Activated CD4-positive, alpha-beta T cell treated with anti-CD3 and anti-CD28 coated beads, Interleukin-2, amount 10 ng/mL, durations not matched to agents 24 days and 14 days (primary cell): ENCODE measurements around the gene NDUFS8. TPM values are rescaled to one million over a fixed set of nuclear protein-coding genes. Genes with fewer than 3 reads are reported as not detected.

ENCODE experiments used
- DNase-seq: peaks from one replicate; pipeline ENCODE4 v3.0.0; 2022
- H3K27ac Mint-ChIP-seq: one replicate; pipeline ENCODE4 v1.8.0; 2022; ENCODE audit warnings: mild to moderate bottlenecking, mixed read lengths
- H3K27me3 Mint-ChIP-seq: one replicate; pipeline ENCODE4 v1.8.0; 2022; ENCODE audit warnings: mixed read lengths
- H3K36me3 Mint-ChIP-seq: one replicate; pipeline ENCODE4 v1.8.0; 2022; ENCODE audit warnings: low read depth, mild to moderate bottlenecking, mixed read lengths
- H3K4me1 Mint-ChIP-seq: one replicate; pipeline ENCODE4 v1.8.0; 2021; ENCODE audit warnings: mixed read lengths
- H3K4me3 Mint-ChIP-seq: one replicate; pipeline ENCODE4 v1.8.0; 2022; ENCODE audit warnings: mild to moderate bottlenecking, moderate library complexity, mixed read lengths
- H3K9me3 Mint-ChIP-seq: one replicate; pipeline ENCODE4 v1.8.0; 2021; ENCODE audit warnings: mixed read lengths
- intact Hi-C: fragments of 100-400 bp; cut with micrococcal nuclease; formaldehyde crosslinking; loops from one replicate; pipeline ENCODE4 v1.15.1; 2023
- total RNA-seq: library from RNA; stranded (reverse); gene quantifications from 2 replicates; pipeline ENCODE4 v1.2.3, GENCODE V29; 2022

Gene NDUFS8
- total RNA-seq, 1 donor from 2014 or later: 159 TPM

DNA sequence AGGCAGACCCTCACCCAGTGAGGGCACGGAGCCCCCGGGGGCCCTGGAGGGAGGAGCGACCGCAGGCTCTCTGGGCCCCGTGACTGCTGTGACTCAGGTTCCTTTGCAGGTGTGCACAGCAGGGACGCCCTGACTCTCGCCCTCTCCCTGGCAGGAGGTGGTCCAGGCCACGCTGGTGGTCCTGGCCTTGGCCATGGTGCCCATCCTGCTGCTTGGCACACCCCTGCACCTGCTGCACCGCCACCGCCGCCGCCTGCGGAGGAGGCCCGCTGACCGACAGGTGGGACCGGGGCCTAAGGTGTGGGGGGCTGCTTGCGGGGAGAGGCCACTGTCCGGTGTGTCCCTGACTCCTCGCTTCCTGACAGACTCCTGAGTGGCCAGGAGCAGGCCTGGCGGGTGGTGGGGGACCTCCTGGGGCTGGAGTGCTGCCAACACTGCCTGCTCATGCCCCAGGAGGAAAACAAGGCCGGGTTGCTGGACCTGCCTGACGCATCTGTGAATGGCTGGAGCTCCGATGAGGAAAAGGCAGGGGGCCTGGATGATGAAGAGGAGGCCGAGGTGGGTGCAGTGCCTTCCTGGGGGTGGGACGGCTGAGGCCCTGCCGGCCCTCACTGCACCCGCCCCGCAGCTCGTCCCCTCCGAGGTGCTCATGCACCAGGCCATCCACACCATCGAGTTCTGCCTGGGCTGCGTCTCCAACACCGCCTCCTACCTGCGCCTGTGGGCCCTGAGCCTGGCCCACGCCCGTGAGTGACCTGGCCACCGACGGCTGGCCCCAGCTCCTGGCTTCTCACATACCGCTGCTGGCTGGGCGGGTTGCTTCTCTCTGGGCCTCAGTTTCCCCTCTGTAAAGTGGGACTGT, 19.3 kb downstream of the NDUFS8 start:
- peaks cover 38% of the 10 kb centered on the region for H3K36me3 Mint-ChIP-seq
- no peaks in the 10 kb centered on the region for H3K4me1 Mint-ChIP-seq
- DNase-seq: no peak
- no peak overlapping the region for H3K27ac Mint-ChIP-seq
- no peaks in the 10 kb centered on the region for H3K27me3 Mint-ChIP-seq
- H3K4me3 Mint-ChIP-seq: no peak overlapping the region
- no peaks in the 10 kb centered on the region for H3K9me3 Mint-ChIP-seq
- intact Hi-C loops: no loop called here

GRCh38 chr11:68050371-68050841, 19.9 kb downstream of the NDUFS8 start:
- DNase-seq: no peak
- H3K36me3 Mint-ChIP-seq: peaks cover 36% of the 10 kb centered on the region
- no peaks in the 10 kb centered on the region for H3K27me3 Mint-ChIP-seq
- H3K27ac Mint-ChIP-seq: no peak overlapping the region
- intact Hi-C loops: no loop called here
- H3K9me3 Mint-ChIP-seq: no peaks in the 10 kb centered on the region
- no peak overlapping the region for H3K4me3 Mint-ChIP-seq
- H3K4me1 Mint-ChIP-seq: no peaks in the 10 kb centered on the region

GRCh38 chr11:68051191-68052136, 21.0 kb downstream of the NDUFS8 start:
- intact Hi-C loops: no loop called here
- Mint-ChIP-seq H3K27ac (peak overlapping the region; percentile 20), H3K27me3 (no peaks in the 10 kb centered on the region), H3K36me3 (peaks cover 33% of the 10 kb centered on the region), H3K4me1 (no peaks in the 10 kb centered on the region), H3K9me3 (no peaks in the 10 kb centered on the region), H3K4me3 (no peak overlapping the region)
- no peak for DNase-seq

- H3K27ac Mint-ChIP-seq: no peak overlapping the region
- H3K9me3 Mint-ChIP-seq: no peaks in the 10 kb centered on the region
- H3K27me3 Mint-ChIP-seq: no peaks in the 10 kb centered on the region
- intact Hi-C loops: no loop called here
- no peak overlapping the region for H3K4me3 Mint-ChIP-seq
- no peaks in the 10 kb centered on the region for H3K4me1 Mint-ChIP-seq
- H3K36me3 Mint-ChIP-seq: peaks cover 29% of the 10 kb centered on the region
- no peak for DNase-seq
Measured at GRCh38 chr11:68052137-68052873, 21.8 kb downstream of the NDUFS8 start.

GRCh38 chr11:68053117-68053516, 22.6 kb downstream of the NDUFS8 start:
- Mint-ChIP-seq H3K9me3 (no peaks in the 10 kb centered on the region), H3K27me3 (no peaks in the 10 kb centered on the region), H3K27ac (no peak overlapping the region), H3K4me1 (no peaks in the 10 kb centered on the region), H3K4me3 (no peak overlapping the region), H3K36me3 (peaks cover 22% of the 10 kb centered on the region)
- intact Hi-C loops: no loop called here
- DNase-seq: no peak

DNA sequence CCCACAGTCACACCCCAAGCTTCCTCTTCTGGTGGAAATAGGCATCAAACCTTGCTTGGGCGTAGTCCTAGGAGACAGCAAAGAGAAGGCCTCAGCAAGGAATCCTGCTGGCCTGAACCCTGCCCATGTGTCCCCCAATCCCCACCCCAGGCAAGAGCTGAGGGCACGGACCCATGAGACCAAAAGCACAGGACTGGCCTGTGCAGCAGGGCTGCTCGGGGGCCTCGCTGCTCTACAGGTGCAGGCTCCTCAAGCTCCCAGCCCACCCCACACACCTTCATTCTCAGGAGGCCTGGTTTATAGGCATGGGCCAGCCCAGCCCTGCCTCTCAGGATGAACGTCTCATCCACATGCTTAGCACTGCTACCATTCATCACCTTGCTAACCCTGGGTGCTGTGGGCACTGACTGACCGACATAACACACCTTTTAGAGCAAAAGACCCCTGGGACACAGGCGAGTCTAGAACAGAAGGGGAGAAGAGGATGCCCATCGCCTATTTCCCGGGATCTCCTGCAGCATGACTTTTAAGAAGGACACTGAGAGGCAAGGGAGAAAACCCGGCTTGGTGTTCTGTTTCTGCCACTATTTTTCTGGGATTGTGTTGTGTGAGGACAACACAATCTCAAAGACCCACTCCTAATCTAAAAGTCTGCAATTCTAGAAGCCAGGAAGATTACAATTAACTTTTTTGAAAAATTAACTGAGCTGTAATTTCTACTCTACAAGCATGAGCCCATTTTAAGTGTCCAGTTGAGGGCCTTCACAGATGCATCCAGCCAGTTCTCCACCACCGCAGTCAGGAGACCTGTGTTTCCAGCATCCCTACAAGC, 23.7 kb downstream of the NDUFS8 start:
- no peak overlapping the region for H3K27ac Mint-ChIP-seq
- intact Hi-C loops: no loop called here
- H3K27me3 Mint-ChIP-seq: no peaks in the 10 kb centered on the region
- H3K36me3 Mint-ChIP-seq: peaks cover 19% of the 10 kb centered on the region
- no peaks in the 10 kb centered on the region for H3K4me1 Mint-ChIP-seq
- no peak for DNase-seq
- H3K4me3 Mint-ChIP-seq: no peak overlapping the region
- H3K9me3 Mint-ChIP-seq: no peaks in the 10 kb centered on the region

DNA sequence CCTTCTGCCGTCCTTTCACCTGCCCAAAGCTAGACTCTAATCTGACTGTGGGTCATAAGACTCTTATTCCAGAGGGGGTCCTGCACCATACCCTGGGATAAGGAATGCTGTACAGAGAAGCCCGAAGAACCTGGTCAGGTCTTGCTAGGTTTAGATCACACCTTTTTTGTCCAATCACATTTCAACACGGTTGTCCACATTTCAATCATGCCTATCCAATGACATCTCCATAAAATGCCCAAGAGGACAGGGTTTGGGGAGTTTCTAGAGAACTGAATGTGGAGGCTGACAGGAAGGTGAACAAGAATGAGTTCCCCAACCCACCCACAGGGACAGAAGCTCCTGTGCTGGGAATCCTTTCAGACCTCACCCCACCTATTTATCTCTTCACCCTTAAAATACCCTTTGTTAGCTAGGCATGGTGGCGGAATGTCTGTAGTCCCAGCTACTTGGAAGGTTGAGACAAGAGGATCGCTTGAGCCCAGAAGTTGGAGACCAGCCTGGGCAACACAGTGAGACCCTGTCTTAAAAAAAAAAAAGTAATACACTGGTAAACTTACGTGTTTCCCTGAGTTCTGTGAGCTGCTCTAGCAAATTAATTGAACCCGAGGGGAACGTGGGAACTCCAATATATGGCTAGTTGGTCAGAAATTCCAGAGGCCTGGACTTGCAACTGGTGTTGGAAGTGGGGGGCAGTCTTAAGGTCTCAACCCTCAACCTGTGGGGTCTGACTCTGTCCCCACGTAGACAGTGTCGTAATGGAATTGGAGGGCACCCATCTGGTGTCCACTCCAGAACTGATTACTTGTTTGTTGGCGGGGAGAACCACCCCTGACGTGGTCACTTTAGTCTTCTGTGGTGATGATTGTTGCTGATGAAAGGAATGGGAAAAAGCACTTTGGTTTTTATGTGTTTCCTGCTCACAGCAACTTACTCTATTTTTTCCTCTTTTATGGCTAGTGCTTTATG, 26.1 kb downstream of the NDUFS8 start:
- no peak for DNase-seq
- intact Hi-C loops: no loop called here
- no peaks in the 10 kb centered on the region for H3K27me3 Mint-ChIP-seq
- H3K4me3 Mint-ChIP-seq: no peak overlapping the region
- H3K27ac Mint-ChIP-seq: no peak overlapping the region
- H3K4me1 Mint-ChIP-seq: no peaks in the 10 kb centered on the region
- H3K9me3 Mint-ChIP-seq: no peaks in the 10 kb centered on the region
- H3K36me3 Mint-ChIP-seq: peaks cover 15% of the 10 kb centered on the region

GRCh38 chr11:68057807-68058206, 27.3 kb downstream of the NDUFS8 start:
- intact Hi-C loops: no loop called here
- Mint-ChIP-seq H3K27me3 (no peaks in the 10 kb centered on the region), H3K4me1 (no peaks in the 10 kb centered on the region), H3K9me3 (no peaks in the 10 kb centered on the region), H3K36me3 (peaks cover 7% of the 10 kb centered on the region), H3K4me3 (no peak overlapping the region), H3K27ac (no peak overlapping the region)
- DNase-seq: no peak

- no peak overlapping the region for H3K4me3 Mint-ChIP-seq
- H3K9me3 Mint-ChIP-seq: no peaks in the 10 kb centered on the region
- intact Hi-C loops: no loop called here
- peaks cover 7% of the 10 kb centered on the region for H3K36me3 Mint-ChIP-seq
- DNase-seq: no peak
- no peaks in the 10 kb centered on the region for H3K4me1 Mint-ChIP-seq
- H3K27me3 Mint-ChIP-seq: no peaks in the 10 kb centered on the region
- H3K27ac Mint-ChIP-seq: no peak overlapping the region
Measured at GRCh38 chr11:68061508-68061907, 31.0 kb downstream of the NDUFS8 start.

DNA sequence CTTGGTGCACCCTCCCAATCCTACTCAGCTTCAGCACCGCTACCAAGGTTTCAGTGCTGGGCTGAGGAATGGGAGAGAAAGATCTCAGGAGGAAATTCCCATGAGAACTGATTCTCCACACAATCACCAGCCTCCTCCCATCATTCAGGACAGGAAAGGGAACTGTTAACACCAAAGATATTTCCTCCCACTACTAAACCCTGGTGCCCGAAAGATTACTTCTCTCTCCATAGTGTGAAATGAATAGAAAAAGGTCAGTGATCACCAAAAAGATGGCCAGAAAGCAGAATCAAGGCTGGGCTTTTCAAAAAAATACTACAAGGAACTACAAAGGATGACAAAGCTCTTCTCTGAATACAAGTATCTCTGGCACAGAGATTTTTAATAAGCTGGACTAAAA, 34.4 kb downstream of the NDUFS8 start:
- no peak for DNase-seq
- Mint-ChIP-seq H3K4me3 (no peak overlapping the region), H3K27me3 (no peaks in the 10 kb centered on the region), H3K36me3 (peaks cover 13% of the 10 kb centered on the region), H3K9me3 (no peaks in the 10 kb centered on the region), H3K27ac (no peak overlapping the region), H3K4me1 (no peaks in the 10 kb centered on the region)
- intact Hi-C loops: no loop called here

DNA sequence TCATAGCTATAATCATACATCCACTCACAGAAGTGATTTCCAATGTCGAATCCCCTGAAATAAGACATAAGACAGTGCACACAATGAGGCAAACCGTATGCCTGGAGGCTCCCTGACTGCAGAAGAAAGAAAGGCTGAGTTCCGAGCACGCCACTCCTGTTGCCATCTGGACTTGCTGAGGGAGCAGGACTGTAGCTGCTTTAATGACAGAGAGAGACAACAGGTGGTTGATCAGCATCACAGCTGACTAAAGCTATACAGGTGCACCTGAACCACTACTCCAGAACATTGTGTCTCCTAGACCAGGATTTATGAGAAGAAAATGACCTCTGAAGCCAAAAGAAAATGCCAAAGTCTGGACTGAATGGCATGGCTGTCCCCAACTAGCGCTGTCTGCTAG, 35.4 kb downstream of the NDUFS8 start:
- no peak for DNase-seq
- H3K27ac Mint-ChIP-seq: no peak overlapping the region
- H3K9me3 Mint-ChIP-seq: no peaks in the 10 kb centered on the region
- intact Hi-C loops: no loop called here
- no peak overlapping the region for H3K4me3 Mint-ChIP-seq
- H3K36me3 Mint-ChIP-seq: peaks cover 13% of the 10 kb centered on the region
- H3K27me3 Mint-ChIP-seq: no peaks in the 10 kb centered on the region
- H3K4me1 Mint-ChIP-seq: no peaks in the 10 kb centered on the region

DNA sequence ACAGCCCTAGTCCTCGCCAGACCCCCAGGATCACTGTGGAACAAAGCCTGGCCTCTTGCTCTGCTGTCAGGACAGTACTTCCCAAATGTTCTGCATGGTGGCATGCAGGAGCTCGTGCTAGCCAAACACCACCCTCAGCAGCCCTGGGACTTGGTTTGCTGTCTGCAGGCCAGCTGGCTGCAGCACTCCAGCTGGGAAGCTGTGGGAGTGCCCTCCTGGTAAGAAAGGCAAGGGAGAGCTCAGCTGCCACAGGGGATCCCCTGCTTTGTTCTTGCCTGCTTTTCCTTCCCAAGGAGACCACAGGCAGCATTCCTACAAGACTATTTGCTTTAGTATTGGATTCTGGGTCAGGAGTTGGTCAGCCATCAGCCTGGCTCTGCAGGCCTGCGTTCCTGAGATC, 36.3 kb downstream of the NDUFS8 start:
- Mint-ChIP-seq H3K36me3 (peaks cover 16% of the 10 kb centered on the region), H3K27me3 (no peaks in the 10 kb centered on the region), H3K9me3 (no peaks in the 10 kb centered on the region), H3K4me1 (no peaks in the 10 kb centered on the region), H3K27ac (no peak overlapping the region), H3K4me3 (no peak overlapping the region)
- no peak for DNase-seq
- intact Hi-C loops: no loop called here
